OCI-M1 (cell line): Measurements from ENCODE around the gene ELMO3.
A peak's percentile ranks its signal among the peaks of the same experiment; 100 is the strongest.

ENCODE experiments used
- DNase-seq: peaks from one replicate; lab custom pipeline; 2025; lab: John Stamatoyannopoulos, UW

Gene ELMO3

GRCh38 chr16:67223992-67224391, 25.1 kb downstream of the ELMO3 start:
- DNase-seq: no peak

DNA sequence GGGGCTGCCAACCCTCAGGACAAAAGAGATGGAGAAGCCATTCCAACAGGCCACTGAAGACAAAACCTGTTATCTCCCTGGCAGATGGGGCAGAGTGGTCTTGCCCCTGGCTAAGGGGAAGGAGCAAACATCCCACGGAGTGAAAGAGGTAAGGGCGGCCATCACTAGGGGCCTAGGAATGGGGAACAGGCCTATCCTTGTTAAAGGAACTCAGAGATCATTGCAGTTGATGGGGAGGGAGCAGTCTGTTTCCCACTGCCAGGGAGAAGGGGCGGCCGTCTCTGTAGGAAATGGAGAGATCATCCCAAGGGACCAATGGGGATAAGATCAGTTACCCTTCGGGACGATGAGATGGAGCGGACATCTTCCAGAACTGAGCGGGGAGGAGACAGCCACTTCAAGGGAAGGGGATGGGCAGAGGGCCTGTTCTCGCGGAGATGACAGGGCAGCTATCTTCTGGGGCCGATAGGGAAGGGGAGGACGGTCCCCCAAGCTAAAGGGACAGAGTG, 27.4 kb downstream of the ELMO3 start:
- no peak for DNase-seq

- DNase-seq: peak; percentile 99
Observed at GRCh38 chr16:67226804-67227566, 28.1 kb downstream of the ELMO3 start, which contains the start of gene TMEM208. Gene TMEM208, plus strand, starts transcription at chr16:67227130. Its CDS starts 89 bp downstream, at chr16:67227219.

DNA sequence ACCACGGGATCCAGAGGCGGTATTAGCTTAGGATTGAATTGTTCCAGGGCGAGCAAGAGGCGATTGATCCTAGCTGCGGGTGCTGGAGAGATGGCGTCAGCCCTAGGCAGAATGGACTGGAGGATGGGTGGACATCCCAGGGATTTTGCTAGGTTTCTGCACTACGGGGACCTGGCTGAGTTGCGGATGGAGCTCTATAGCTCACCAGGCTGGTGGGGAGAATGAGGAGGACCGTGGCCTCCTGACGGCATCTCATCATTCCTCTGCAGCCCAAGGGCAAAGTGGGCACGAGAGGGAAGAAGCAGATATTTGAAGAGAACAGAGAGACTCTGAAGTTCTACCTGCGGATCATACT, 28.6 kb downstream of the ELMO3 start:
- no peak for DNase-seq

DNA sequence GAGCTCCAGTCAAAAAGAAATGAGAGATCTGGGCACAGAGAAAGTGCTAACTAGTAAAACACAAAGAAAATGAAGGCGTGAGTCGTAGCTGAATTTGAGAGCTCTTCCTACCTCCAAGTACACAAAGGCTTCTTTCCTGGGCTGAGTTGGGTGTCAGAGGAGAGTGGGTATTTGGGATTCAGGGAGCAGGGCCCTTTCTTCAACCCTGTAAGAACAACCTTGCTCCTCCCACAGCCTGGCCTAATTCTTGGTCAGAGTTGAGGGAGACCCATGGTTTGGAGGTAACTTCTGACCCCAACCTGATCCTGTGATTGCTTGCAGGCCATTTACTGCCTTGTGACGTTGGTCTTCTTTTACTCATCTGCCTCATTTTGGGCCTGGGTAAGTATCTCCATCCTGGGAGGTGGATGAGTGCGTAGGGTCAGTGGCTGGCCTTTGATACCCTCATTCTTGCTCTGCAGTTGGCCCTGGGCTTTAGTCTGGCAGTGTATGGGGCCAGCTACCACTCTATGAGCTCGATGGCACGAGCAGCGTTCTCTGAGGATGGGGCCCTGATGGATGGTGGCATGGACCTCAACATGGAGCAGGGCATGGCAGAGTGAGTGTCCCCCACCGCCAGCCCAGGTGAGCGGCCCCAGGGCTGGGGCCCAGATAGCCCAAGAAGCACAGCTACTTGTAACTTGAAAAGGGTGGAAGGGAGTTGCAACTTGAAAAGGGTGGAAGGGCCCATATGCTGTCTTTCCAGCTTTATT, 29.3 kb downstream of the ELMO3 start:
- no peak for DNase-seq

DNA sequence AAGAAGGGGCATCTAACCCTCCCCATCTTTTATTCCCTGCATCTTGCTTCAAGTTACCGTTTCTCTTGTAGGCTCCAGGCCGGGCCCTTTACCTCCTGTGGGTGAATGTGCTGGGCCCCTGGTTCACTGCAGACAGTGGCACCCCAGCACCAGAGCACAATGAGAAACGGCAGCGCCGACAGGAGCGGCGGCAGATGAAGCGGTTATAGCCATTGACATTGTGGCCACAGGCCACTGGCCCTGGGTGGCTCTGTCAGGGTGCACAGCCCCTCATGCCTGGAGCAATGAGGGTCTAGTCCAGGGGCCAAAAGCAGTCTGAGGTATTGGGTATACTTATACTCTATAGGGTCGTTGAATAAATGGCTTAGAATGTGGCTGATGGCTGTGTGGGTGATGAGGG, 30.0 kb downstream of the ELMO3 start:
- DNase-seq: no peak

- no peak for DNase-seq
Observed at GRCh38 chr16:67229906-67230808, 31.2 kb downstream of the ELMO3 start.

DNA sequence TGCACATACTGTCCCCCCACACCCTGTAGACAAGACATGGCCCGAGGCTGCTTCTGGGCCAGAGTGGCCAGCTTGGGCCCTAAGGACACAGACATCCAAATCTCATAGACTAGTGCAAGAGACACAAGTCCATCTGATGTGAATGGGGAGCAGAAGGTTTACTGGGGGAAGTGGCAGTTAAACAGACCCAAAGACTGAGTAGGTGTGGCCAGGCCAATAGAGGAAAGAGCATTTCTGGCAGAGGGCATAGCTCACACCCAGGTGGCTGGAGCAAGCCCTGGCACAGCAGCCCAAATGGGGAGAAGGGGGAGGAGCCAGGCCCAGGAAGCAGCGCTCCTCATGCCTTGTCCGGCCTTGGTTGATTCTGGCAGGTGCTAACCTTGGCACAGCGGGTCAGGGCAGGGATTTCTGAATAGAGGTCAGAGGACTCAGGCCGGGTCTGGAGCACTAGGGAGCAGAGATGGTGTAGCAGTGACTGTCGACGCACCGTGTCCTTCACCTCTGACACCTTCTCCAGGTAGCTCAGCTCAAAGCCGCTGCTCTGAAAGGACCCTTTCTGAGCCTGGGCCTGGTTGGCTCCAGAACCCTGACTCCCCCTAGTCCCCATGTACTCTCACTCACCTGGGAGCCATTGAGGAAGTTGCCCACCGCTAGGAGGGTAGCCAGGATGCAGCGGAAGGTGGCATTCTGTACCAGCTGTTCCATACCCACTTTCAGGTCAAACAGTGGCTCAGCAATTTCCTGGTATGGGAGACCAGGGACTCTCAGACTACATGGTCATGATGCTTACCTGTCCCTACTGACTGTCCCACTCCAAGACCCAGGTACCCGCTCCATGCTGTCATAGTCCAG, 32.1 kb downstream of the ELMO3 start:
- no peak for DNase-seq

- no peak for DNase-seq
Observed at GRCh38 chr16:67233596-67233995, 34.7 kb downstream of the ELMO3 start.

DNA sequence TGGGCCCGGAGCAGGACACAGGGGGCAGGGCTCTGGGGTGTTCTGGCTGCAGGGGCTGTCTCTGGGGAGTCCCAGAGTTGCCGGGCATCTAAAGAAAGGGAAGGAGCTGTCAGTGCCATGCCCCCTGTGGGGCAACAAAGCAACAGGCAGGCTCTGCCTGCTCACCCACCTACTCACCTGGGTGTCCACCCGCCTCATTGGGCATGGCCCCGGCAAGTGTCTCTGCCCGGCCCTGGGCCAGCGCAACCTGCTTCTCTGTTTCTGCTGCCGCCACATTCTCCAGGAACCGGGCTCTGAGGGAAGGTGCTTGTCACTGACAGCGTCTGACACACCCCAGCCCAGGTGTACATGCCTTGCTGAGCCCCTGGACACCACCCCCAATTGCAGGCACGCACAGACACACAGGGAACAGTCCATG, 35.3 kb downstream of the ELMO3 start:
- DNase-seq: no peak

GRCh38 chr16:67235816-67236562, 37.1 kb downstream of the ELMO3 start:
- DNase-seq: peak; percentile 80

- peak; percentile 92 for DNase-seq
Observed at GRCh38 chr16:67236563-67237395, 37.8 kb downstream of the ELMO3 start.

GRCh38 chr16:67237396-67238277, 38.7 kb downstream of the ELMO3 start:
- DNase-seq: no peak

- no peak for DNase-seq
Observed at GRCh38 chr16:67238278-67238575, 39.3 kb downstream of the ELMO3 start.

DNA sequence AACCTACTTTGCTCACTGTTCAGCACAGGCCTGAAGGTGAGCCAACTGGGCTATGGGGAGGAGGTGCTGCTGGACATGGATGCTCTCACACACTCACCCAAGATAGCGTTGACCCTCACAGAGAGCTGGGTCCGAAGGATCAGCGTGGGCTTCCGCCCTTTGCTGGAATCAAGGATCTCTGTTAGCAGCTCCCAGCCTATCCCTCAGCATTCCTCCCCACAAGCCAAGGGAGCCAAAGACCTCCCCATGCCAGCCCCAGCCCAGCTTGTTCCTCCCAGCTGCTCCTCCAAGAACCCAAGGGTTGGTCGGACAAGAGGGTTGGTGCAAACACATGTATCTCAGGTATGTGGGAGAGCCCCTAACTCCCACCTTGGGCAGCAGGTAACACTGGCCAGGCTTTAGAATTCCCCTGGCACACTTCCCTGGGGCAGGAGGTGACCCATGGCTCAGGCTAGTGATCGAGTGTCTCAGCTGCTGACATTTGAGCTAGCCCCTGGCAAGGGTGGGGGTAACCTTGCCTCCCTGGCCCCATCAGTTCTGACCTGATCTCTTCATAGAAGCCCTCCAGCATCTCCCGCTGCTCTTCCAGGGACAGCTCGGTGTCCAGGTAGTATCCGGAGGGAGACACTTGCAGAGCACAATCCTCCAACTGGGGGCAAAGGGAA, 40.0 kb downstream of the ELMO3 start:
- DNase-seq: no peak

DNA sequence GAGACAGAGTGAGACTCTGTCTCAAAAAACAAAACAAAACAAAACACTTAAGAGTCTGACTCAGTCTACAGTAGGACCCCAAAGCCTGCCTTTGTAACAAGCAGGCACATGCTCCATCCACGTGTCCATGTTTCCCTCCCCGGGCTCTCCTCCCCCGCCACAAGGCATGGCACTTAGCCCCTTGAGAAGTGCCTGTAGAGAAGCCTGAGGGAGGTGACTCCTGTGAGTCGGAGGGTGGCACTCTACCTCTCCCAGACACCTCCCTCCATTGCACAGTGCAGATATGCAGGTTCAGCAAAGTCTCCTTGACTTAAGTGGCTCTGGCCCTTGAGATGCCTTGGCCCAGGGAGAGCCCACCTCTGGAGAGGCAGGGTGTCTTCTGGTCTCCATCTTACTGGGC, 41.6 kb downstream of the ELMO3 start:
- no peak for DNase-seq

DNA sequence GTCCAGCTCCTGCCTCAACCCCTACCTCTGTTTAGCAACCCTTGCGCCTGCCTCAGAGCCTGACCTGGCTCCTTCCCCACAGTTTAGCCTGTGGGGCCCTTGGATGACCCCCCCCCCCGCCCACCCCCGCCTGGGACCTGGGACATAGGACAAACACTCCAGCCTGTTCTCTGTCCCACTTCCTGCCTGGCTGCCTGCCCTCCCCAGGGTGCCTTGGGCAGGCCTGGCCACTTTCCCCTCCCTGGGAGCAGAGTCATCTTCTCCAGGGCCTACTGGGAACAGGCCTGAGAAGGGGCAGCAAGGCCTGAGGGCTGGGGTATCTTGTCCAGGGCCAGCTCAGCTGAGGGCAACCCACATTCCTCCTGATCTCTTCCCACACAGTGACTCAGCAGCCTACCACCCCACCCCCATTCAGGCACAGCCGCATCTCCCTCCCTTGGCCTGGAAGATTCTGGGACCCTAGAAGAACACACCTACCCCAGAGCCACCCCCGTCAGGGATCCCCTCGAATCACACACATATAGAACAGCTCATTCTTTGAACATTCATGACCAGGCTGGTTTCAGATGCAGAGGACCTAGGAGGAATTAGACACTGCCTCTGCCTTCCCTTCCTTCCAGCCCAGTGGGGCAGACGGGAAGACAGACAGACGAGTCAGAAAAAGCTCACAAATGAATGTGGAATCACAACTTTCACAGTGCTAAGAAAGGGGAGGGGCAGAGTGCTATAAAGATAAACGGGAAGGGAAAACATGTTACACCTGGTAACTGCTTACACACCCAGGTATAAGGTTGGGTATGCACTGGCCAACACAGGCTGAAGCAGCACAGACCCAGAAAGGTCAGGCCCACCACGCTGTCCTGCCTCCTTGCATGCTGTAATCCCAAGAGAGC, 42.3 kb downstream of the ELMO3 start:
- peak; percentile 65 for DNase-seq
